GM19452 (cell line): Measurements from ENCODE around the gene RAD51.

Experiments used
- ATAC-seq: cut with Tn5 transposase; IDR thresholded peaks from one replicate; pipeline ENCODE4 v1.9.1; 2021; ENCODE audit not compliant: unreplicated experiment

The RAD51 gene

DNA sequence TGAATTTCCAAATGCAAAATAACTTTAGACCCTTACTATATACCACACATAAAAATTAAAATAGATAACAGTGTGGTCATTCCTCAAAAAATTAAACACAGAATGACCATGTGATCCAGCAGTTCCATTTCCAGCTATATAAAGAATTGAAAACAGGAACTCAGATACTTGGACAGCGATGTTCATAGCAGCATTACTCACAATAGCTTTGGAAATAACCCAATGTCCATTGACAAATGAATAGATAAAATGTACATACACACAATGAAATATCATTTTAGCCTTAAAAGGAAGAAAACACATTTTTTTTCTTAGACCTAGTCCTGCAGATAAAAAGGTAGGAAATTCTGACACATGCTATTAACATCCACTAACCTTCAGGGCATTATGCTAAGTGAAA lies 26.7 kb downstream of the RAD51 start:
- no peak for ATAC-seq

DNA sequence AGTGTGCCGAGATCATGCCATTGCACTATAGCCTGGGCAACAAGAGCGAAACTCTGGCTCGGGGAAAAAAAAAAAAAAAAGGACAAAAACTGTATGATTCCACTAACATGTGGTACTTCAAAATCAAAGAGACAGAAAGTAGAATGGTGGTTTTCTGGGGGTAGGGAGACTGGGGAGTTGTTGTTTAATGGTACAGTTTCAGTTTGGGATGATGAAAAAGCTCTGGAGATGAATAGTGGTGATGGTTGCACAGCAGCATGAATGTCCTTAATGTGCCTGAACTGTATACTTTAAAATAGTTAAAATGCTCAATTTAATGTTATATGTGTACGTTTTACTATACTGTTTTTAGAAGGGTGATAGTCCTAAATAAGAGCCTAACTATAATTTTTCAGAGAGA lies 27.4 kb downstream of the RAD51 start:
- ATAC-seq: no peak

DNA sequence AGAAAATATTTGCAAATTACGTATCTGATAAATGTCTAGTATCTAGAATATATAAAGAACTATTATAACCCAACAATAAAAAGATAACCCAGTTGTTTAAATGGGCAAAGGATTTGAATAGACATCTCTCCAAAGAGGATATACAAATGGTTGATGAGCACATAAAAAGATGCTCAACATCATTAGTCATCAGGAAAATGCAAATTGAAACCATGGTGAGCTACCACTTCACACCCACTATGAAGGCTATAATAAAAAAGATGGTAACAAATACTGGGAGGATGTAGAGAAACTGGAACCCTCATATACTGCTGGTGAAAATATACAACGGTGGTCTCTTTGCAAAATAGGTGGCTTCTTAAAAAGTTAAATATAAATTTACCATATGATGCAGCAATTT lies 28.0 kb downstream of the RAD51 start:
- no peak for ATAC-seq

DNA sequence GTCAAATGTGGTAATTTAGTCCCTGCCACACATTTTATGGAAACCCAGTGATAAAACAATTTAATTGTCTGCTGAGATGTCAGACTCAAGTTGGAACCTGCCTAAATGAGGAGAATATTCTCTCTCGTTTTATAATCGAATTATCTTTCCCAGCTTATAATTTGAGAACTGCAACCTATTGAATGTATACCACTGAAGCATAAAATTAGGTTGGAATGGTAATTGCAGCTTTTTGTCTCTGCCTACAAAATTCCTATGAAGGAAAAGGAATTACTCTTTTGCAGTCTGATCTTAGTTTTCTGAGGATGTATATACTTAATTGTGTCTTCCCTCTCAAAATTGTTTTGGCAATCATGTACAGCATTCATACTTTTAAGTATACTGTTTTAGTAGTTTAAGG lies 28.9 kb downstream of the RAD51 start:
- no peak for ATAC-seq

DNA sequence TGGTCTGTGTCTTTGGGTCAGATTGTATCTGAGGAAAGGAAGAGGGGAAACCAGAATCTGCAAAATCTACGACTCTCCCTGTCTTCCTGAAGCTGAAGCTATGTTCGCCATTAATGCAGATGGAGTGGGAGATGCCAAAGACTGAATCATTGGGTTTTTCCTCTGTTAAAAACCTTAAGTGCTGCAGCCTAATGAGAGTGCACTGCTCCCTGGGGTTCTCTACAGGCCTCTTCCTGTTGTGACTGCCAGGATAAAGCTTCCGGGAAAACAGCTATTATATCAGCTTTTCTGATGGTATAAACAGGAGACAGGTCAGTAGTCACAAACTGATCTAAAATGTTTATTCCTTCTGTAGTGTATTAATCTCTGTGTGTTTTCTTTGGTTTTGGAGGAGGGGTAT lies 36.1 kb downstream of the RAD51 start:
- no peak for ATAC-seq

DNA sequence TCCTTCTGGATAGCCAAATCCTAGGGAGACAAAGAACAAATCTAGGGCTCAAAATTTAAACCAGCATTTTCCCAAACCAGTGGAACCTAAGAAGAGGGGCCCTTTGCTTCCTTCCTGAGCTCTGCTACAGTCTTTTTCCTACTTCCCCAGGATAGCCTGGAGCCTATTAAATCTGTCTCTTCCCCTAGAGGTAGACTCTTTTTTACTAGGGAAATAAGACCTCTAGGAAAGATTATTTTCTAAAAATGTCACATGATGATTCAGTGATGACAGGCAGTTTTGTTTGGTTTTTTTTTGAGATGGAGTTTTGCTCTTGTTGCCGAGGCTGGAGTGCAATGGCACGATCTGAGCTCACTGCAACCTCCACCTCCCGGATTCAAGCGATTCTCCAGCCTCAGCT lies 41.6 kb downstream of the RAD51 start:
- ATAC-seq: no peak

DNA sequence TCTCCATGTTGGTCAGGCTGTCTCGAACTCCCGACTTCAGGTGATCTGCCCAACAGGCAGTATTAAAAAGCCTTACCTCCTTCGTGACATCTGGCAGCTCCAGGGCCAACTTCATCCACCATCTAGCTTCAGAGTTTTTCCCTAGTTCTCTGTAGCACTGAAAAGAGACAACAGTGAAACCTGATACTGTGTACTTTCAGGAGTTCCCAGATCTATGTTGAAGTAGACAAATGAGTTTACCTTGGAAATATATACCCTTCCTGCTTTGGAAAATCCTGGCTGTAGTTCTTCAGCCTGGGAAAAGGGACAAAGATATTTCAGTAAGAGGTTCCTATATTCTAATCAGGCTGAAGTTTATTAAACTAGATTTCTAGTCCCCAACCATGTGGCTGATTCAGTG lies 42.1 kb downstream of the RAD51 start:
- ATAC-seq: no peak

DNA sequence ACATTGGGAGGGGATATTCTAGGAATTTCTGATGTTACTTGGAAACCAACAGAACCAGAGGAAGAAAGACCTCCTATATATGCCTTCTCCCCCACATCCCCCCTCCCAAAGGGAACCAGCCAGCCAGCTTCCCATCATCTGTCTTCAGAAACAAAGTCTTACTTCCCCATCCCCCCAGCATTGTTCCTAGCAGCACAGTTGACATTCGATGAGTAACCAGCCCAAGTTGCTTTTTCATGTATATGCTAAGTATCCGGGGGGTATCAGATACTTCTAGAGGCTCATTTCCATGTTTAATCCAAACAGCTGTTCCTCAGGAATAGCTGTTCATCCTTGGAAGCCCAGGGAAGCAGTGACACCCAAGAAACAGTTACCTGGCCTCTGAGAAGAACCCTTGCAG lies 44.1 kb downstream of the RAD51 start:
- no peak for ATAC-seq

DNA sequence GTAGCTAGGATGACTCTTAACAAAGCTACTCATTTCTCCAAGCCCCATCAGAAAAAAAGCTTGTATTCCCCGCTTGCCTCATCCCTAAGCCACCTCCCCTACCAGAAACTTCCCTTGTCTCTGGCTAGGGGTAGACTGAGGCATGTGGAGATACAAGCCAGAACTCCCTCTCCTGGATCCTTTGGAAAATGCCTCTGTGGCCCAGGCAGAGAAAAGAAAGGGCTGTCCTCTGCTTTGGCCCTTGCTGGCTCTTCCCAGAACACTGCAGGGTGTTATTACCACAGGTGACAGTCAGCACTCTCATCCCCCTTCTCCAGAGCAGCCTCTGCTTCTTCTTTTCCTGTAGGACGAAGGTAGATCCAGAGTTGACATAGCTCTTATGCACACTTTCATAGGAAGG lies 44.9 kb downstream of the RAD51 start:
- ATAC-seq: no peak

DNA sequence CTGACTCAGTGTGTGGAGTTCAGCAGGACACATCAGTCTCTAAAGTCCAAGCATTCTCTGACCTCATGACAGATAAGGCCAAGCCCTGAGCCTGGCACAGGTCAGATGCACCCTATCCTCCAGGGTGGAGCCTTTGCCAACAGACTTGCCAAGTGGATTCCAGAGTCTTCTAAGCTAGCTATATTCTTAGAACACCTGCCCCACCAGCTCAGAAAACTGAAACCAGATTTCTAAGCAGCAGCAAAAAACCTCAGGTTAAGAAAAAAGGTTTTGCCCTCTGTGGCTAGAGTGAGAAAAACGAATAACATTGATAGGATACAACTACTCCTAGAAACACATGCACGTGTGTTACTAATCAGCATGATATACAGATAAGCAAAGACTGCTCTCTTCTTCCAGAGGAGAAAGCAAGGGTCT lies 48.5 kb downstream of the RAD51 start:
- no peak for ATAC-seq

DNA sequence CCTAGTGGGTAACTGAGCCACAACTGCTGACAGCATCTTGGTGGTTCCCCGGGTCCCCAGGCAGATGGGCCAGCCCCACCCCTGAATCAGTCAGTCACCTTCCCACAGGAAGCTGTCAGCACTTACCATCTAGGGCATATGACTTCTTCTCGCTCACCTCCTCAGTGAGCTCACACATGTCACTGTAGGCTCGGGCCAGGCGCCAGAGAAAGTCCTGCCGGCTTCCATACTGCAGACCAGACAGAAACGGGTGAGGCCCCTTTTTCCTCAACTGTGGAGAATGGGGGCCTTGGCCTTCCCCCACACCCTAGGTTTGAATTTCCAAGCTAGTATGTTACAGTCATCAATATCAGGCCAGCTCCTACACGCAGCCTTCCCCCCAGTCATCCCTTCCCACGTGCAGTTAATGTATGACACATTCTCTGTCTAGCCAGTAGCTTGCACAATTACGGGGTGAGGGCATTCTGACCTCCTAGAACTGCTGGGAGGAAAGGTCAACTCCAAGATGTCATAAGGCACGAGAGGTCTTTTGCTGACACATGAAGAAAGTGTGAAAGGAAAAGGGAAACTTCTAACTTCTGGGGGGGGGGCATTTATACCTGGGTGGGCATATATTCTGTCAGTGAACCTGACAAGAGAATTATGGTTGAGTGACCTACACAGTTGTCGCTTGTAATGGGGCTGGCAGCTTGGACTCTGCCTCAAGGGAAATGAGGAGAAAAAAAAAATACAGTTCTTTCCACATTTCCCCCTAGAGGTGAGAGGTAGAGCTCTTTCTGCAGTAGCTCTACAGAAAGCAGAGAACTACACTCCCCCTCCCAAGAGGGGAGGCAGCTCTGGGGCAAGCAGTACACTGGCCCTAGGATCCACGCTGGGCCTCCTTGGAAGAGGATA lies 49.2 kb downstream of the RAD51 start:
- ATAC-seq: no peak

DNA sequence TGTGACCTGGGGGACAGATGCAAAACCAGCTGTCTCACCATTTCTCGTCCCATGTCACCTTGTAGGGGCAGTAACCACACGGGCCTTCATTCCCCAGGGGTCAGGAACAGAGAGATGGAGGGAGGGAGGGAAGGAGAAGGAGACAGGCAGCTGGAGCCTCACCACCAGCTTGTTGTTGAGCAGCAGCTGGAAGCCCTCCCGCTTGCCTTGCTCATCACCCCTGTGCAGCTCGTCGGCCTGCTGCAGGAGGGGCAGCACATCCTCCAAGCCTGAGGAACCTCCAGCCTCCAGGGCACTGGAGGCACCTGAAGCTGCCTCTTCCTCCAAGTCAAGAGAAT lies 49.8 kb downstream of the RAD51 start:
- ATAC-seq: no peak

DNA sequence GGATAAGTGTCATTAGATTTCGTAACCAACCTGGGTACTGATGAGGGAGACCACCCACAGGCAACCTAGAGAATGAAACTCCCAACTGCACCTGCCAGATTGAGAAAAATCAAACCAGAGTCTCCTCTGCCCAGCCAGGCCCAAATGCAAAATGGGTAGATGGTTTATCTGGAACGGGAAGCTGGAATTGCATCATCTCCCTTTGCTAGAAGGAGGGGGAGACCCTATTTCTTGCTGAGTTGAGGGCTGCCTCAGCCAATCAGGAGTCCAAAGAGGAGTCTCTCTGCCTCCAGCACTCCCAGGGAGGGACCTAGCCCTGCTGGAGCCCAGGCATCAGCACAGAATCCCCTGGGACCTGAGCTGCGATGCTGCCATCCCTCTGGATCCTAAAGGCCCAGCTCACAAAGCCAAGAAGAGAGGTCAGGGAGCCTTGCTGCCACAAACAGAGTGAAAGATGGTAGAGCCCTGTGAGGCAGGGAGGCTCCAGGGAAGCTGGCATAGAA lies 52.0 kb downstream of the RAD51 start:
- ATAC-seq: no peak

DNA sequence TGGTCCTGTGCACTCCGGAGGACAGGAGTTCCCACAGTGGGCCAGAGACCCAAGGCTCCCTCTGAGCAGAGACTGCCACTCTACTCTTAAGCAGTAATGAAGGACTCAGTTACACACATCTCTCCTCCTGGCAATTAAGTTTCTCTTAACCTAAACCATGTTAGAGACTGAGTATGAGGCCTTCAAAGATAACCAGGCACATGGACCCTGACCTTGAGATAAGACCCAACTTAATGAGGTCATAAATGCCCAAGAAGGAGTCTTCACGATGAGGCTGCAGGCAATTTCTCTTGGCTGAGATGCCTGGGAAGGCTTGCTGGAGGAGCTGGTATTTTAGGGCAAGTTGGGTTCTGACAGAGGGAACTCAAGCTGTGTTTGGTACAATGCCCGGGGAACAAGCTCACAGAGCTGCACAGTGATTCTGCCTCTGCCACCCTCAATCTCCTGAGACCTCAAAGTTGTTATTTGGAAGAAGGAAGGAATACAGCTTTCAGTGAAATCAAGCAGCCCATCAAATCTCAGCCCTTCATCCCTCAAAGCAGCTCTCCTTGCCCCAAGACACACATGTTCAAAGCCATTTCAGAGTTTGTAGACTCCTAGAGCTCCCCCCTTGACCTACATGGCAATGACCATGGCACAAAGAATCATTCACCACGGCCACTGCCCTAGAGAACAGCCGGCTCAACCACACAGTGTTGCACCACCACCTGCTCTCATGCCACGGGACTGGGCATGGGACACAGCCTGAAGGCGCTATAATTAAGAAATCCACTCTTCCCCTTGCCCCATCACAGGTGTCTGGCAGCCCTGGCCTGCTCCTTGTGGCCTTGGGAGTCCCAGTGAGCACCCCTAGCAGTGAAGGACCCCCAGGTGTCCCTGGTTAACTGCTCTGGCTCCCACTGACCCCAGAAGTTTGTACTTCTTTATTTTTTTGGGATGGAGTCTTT lies 53.0 kb downstream of the RAD51 start:
- no peak for ATAC-seq

DNA sequence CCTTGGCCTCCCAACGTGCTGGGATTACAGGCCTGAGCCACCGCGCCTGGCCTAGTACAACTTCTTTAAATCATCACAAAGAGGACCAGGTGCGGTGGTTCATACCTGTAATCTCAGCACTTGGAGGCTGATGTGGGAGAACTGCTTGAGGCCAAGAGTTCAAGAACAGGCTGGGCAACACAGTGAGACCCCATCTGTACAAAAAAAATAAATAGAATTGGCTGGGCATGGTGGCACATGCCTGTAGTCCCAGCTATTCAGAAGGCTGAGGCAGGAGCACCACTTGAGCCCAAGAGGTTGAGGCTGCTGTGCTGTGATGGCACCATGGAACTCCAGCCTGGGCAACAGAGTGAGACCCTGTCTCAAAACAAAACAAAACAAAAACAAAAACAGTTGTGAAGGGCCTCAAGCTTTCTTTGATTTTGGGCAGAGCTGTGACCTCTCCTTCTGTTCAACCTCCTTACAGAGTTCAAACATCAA lies 54.2 kb downstream of the RAD51 start:
- no peak for ATAC-seq

DNA sequence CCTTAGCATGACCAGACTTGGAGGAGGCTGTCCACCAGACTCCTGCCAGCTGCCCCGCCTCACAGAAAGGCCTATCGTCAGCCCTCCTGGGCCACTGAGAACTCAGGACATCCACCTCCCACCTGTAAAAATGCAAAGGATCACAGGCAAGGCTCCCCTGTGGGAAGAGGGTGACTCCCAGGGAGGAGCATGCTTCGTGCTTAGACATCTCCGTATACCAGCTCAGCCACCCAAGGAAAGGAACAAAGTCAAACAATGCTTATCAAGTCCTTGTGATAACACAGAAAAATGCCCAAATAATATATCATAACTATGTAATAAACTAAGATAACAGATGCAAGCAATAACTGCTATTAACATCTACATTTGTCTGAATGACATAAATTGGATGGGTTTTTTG lies 55.9 kb downstream of the RAD51 start:
- ATAC-seq: no peak

DNA sequence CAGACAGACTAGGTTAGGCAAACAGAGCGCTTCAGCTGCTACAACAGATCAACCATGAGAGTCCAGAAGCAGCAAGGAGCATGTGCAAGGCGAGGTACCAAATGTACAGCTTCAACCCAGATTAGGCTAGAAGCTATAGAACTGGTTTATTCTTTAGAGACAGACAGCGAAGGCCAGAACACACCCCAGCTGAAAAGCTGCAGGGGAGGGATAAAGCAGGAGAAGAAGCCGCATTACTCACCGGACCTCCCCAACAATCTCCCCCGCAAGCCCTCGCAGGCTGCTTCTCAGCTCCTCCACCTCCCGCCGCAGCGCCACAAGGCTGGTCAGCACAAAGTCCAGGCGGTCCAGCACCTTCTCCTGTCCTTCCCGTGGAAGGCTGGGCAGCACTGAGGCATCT lies 56.8 kb downstream of the RAD51 start:
- ATAC-seq: no peak

DNA sequence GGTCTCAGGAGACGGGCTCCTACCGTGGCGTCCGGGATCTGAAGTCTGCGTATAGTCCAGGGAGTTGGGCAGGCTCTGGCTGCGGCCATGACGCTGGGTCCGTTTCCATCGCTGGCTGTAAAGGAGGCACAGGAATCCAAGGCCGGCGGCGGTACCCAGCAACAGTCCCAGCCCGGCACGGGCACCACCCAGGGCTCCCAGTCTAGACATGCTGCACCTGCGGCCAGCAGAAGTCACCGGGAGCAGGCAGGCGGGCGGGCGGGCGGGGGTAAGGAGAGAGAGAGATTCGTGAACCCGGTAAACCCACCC lies 59.6 kb downstream of the RAD51 start:
- no peak for ATAC-seq

DNA sequence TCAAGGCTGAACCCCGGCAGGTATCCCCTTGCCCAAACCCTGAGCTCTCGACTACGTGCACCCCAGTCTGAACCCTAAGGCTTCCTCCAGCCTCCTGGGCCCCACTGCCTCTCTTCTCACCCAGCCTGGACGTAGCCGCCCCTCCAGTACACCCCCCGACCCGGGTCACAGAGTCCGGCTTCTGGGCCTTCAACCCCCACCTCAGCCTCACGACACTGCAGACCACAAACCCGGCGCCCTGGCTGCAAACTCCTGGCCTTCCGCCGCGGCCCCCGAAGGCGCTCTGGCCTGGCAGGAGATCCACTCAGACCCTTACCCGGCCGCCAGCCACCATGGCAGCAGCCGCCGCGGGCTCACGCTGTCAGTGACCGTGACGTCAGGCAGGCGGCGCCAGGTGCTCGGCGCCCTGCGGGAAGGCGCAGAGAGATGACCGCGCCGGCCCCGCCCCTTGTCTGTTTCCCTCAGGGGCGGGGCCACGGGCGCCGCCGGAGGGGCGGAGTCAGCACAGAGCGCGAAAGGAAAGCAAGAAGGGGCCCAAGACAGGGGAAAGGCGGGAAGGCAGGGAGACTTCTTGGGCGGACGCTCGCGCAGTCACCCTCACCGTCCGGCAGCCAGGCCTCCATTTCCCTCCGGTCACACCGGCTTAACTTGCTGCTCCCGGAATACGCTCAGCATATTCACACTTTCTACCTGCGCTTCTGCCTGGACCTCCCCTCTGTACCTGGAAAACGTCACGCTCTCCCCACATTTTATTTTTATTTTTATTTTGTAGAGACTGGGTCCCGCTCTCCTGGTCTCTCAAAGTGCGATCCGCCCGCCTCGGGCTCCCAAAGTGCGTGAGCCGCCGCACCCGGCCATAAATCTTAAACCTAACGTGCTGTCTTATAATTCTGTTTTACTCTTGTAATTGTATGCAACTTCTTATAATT lies 60.2 kb downstream of the RAD51 start, which contains the start of gene RMDN3:
TSS of gene RMDN3 (minus strand) at position 372 of the 929 bp plus-strand sequence. CDS start 471 bp downstream, outside the sequence.
- peak; percentile 81 for ATAC-seq

DNA sequence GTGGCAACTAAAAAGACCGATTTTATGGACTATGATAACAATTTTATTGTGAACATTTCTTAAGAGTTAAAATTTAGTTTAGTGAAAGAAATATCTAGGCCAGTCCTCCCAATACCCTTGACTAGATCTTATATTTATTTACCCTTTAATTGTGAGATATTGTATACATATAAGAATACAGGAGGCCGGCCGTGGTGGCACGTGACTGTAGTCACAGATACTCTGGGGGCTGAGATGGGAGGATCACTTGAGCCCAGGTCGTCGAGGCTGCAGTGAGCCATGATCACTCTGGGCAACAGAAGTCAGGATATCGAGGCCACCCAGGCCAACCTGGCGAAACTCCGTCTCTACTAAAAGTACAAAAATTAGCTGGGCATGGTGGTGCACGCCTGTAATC lies 60.8 kb downstream of the RAD51 start:
- ATAC-seq: no peak

DNA sequence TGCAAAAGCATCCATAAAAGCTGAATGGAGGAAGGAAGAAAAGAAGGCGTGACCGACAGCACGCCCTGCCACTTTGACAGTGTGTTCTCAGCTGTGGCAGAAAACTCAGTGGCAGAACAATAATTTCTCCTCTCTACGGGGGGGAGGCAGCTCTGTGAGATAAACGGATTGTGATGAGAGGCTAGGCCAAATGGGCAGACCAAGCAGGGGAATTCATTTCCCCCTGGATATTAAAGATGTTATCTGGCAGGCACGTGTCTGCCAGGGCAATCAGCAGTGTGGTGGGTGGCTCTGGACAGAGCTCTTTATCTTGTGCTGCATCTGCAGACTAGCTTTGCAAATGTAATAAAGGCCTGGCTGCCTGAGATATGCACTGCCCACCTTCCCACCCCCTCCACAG lies 62.0 kb downstream of the RAD51 start:
- no peak for ATAC-seq
